ENCODE measurements around the gene CSNK1D.

- TF ChIP-seq CTCF (IDR thresholded peaks at IDR 0.05) (no peak), POLR2A (IDR thresholded peaks at IDR 0.05) (no peak)
These were observed 44.6 kb upstream of the CSNK1D start for GRCh38 chr17:82318169-82318498.
